Thyroid gland (tissue), 4 donors: ENCODE results near the gene PTPRH. TPM values are rescaled to one million over a fixed set of nuclear protein-coding genes. Genes with fewer than 3 reads are reported as not detected.

ENCODE experiments used
- DNase-seq, 2 donors: peaks; one replicate each; pipeline ENCODE4 v3.0.0-alpha.2; 2019
- H3K27ac ChIP-seq, 3 donors: fragments of 200-600 bp; sonication (generic); 1 replicate in 2 of 3; 2 replicates in 1 of 3; pipeline ENCODE4 v1.5.1; 2016 to 2019; ENCODE audit warnings: mild to moderate bottlenecking in 1 of 3, moderate library complexity in 1 of 3
- H3K27me3 ChIP-seq: fragments of 200-600 bp; sonication (generic); one replicate; pipeline ENCODE4 v1.5.1; 2019
- H3K36me3 ChIP-seq, 2 donors: fragments of 200-600 bp; sonication (generic); one replicate each; pipeline ENCODE4 v1.5.1; 2016 to 2019
- H3K4me1 ChIP-seq, 2 donors: fragments of 200-600 bp; sonication (generic); one replicate each; pipeline ENCODE4 v1.5.1; 2017 to 2019
- H3K4me3 ChIP-seq, 3 donors: fragments of 200-600 bp; sonication (generic); replicated peaks in 1 of 3; 1 replicate in 2 of 3; 2 replicates in 1 of 3; pipeline ENCODE4 v1.5.1; 2016; ENCODE audit warnings: mild to moderate bottlenecking in 1 of 3
- H3K9me3 ChIP-seq: fragments of 200-600 bp; sonication (generic); one replicate; pipeline ENCODE4 v1.5.1; 2017
- POLR2A ChIP-seq, 2 donors: fragments of 450-650 bp; IDR thresholded peaks; one replicate each; pipeline ENCODE4 v1.6.1; 2017; ENCODE audit warnings: antibody characterized with exemption in 2 of 2, mild to moderate bottlenecking in 2 of 2, moderate library complexity in 1 of 2
- WGBS, 2 donors: methylation state at CpG; one replicate each; pipeline ENCODE4 v1.1.5; 2017; 5-methylcytosine and 5-hydroxymethylcytosine counted together
- intact Hi-C: fragments of 100-400 bp; cut with DNase I; formaldehyde crosslinking; loops from one replicate; pipeline ENCODE4 v1.15.1; 2023
- total RNA-seq, 4 donors: library from RNA; depleted of rRNA; stranded (reverse); fragments of >200 nt; gene quantifications; one replicate each; pipeline ENCODE4 v1.2.3, GENCODE V29; 2016
- TF ChIP-seq, protein P1 (sequence below), 6 experiments: fragments of 200-600 bp in 3 of 6; fragments of 450-650 bp in 3 of 6; sonication (generic) in 3 of 6; IDR thresholded peaks; one replicate each; pipeline ENCODE4 v1.5.1; 2016 to 2019; ENCODE audit warnings: antibody characterized with exemption in 6 of 6, mild to moderate bottlenecking in 2 of 6, inconsistent platforms in 1 of 6, moderate library complexity in 1 of 6

The PTPRH gene
- total RNA-seq, 4 donors from 2014 or later = 0.11 to 2.6 (median 0.54) TPM; not detected in 1

- Histone ChIP-seq H3K9me3 (no peaks in the 10 kb centered on the region), H3K27me3 (peaks cover 60% of the 10 kb centered on the region), H3K27ac (no peak overlapping the region), H3K36me3 (no peaks in the 10 kb centered on the region), H3K4me3 (no peak overlapping the region), H3K4me1 (peaks cover 11 to 27% of the 10 kb centered on the region in 2 donors)
- TF ChIP-seq POLR2A (IDR thresholded peaks at IDR 0.05) = no peak
- TF ChIP-seq, protein P1, sequence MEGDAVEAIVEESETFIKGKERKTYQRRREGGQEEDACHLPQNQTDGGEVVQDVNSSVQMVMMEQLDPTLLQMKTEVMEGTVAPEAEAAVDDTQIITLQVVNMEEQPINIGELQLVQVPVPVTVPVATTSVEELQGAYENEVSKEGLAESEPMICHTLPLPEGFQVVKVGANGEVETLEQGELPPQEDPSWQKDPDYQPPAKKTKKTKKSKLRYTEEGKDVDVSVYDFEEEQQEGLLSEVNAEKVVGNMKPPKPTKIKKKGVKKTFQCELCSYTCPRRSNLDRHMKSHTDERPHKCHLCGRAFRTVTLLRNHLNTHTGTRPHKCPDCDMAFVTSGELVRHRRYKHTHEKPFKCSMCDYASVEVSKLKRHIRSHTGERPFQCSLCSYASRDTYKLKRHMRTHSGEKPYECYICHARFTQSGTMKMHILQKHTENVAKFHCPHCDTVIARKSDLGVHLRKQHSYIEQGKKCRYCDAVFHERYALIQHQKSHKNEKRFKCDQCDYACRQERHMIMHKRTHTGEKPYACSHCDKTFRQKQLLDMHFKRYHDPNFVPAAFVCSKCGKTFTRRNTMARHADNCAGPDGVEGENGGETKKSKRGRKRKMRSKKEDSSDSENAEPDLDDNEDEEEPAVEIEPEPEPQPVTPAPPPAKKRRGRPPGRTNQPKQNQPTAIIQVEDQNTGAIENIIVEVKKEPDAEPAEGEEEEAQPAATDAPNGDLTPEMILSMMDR (IDR thresholded peaks at IDR 0.05) = no peak
- no peak for DNase-seq
- 55 to 65% methylated on average over 24 to 31 of the region's 43 CpGs for WGBS, 2 donors
- intact Hi-C loops = no loop called here
Measured at GRCh38 chr19:55175117-55175867, 34.0 kb downstream of the PTPRH start.

GRCh38 chr19:55174425-55175116, 34.7 kb downstream of the PTPRH start:
- no peak for DNase-seq
- no peak overlapping the region for H3K4me3 ChIP-seq
- no peak overlapping the region for H3K27ac ChIP-seq
- TF ChIP-seq POLR2A (IDR thresholded peaks at IDR 0.05) = no peak
- TF ChIP-seq, protein P1 (IDR thresholded peaks at IDR 0.05) = no peak
- peaks cover 11 to 20% of the 10 kb centered on the region in 2 donors for H3K4me1 ChIP-seq
- WGBS, 2 donors = 54 to 67% methylated on average over 19 of the region's 21 CpGs
- H3K9me3 ChIP-seq = no peaks in the 10 kb centered on the region
- H3K36me3 ChIP-seq = no peaks in the 10 kb centered on the region
- intact Hi-C loops = no loop called here
- H3K27me3 ChIP-seq = peaks cover 63% of the 10 kb centered on the region

- peaks cover 8 to 13% of the 10 kb centered on the region in 2 donors for H3K4me1 ChIP-seq
- no peak overlapping the region for H3K27ac ChIP-seq
- peak in 1 of 2 donors; percentile 17 for DNase-seq
- intact Hi-C loops = no loop called here
- no peaks in the 10 kb centered on the region for H3K36me3 ChIP-seq
- no peaks in the 10 kb centered on the region for H3K9me3 ChIP-seq
- no peak for TF ChIP-seq POLR2A (IDR thresholded peaks at IDR 0.05)
- TF ChIP-seq, protein P1 (IDR thresholded peaks at IDR 0.05) = no peak
- H3K4me3 ChIP-seq = peak overlapping the region in 1 of 3 donors; percentile 26
- 0 to 4% methylated on average over 2 to 13 of the region's 37 CpGs for WGBS, 2 donors
- H3K27me3 ChIP-seq = peaks cover 56% of the 10 kb centered on the region
Measured at GRCh38 chr19:55173714-55174409, 35.4 kb downstream of the PTPRH start.

DNA sequence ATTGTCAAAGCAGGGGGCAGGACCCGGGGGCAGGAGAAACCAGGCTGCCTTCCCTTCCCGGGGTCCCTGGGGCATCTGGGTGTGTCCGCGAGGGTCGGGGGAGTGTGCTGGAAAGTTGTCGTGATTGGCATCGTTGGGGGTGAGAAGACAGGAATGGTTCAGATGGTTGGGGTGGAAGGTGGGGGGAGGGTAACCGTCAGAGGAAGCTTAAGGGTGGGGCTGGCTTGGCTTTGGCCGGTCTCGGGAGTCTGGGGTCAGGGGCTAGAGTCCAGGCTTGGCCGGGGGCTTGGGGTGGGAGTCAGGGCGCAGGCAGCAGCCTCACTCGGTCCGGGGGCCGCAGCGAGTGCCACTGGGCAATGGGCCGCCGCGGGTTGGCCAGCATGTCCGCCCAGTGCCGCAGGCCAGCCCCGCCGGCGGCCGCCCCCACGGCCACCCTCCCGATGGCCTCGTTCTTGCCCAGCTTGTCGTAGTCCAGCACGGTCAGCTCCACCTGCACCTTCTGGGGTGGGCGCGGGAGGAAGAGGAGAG, 36.1 kb downstream of the PTPRH start:
- TF ChIP-seq, protein P1 (IDR thresholded peaks at IDR 0.05) = no peak
- TF ChIP-seq POLR2A (IDR thresholded peaks at IDR 0.05) = no peak
- Histone ChIP-seq H3K4me1 (peaks cover 7 to 11% of the 10 kb centered on the region in 2 donors), H3K27ac (no peak overlapping the region), H3K4me3 (peak overlapping the region in 1 of 3 donors; percentile 26), H3K27me3 (peaks cover 52% of the 10 kb centered on the region), H3K36me3 (no peaks in the 10 kb centered on the region), H3K9me3 (no peaks in the 10 kb centered on the region)
- 1 to 3% methylated on average over 12 to 14 of the region's 32 CpGs for WGBS, 2 donors
- intact Hi-C loops = no loop called here
- DNase-seq = no peak
